Right atrium auricular region (tissue), 2 donors: Measurements from ENCODE around the gene SLC22A6. TPM values are rescaled to one million over a fixed set of nuclear protein-coding genes. Genes with fewer than 3 reads are reported as not detected.

Source experiments
- DNase-seq: peaks from one replicate; pipeline ENCODE4 v3.0.0-alpha.2; 2019; ENCODE audit warnings: low spot score
- H3K27ac ChIP-seq, 2 donors: fragments of 200-600 bp; sonication (generic); 1 replicate in 1 of 2; 2 replicates in 1 of 2; pipeline ENCODE4 v1.5.1; 2016 to 2019
- H3K27me3 ChIP-seq, 2 donors: fragments of 200-600 bp; sonication (generic); one replicate each; pipeline versions ENCODE4 v1.5.1 to v1.6.0; 2017 to 2019
- H3K36me3 ChIP-seq: fragments of 200-600 bp; sonication (generic); one replicate; pipeline ENCODE4 v1.5.1; 2016
- H3K4me1 ChIP-seq, 2 donors: fragments of 200-600 bp; sonication (generic); one replicate each; pipeline versions ENCODE4 v1.5.1 to v1.6.0; 2017 to 2019
- H3K4me3 ChIP-seq, 2 donors: fragments of 200-600 bp; sonication (generic); 1 replicate in 1 of 2; 2 replicates in 1 of 2; pipeline ENCODE4 v1.5.1; 2017 to 2019; ENCODE audit warnings: mild to moderate bottlenecking in 1 of 2, moderate library complexity in 1 of 2
- H3K9me3 ChIP-seq, 2 donors: fragments of 200-600 bp; sonication (generic); one replicate each; pipeline ENCODE4 v1.5.1; 2019
- CTCF ChIP-seq, 2 donors: fragments of 200-600 bp; sonication (generic); IDR thresholded peaks; one replicate each; pipeline ENCODE4 v1.5.1; 2019; ENCODE audit warnings: antibody characterized with exemption in 2 of 2
- total RNA-seq, 2 donors: library from RNA; depleted of rRNA; stranded (reverse); fragments of >200 nt; gene quantifications; one replicate each; pipeline ENCODE4 v1.1.0, GENCODE V29; 2016

The SLC22A6 gene
- total RNA-seq, 2 donors from 2014 or later: not detected

- H3K4me1 ChIP-seq: no peaks in the 10 kb centered on the region
- H3K36me3 ChIP-seq: no peaks in the 10 kb centered on the region
- no peak overlapping the region for H3K27ac ChIP-seq
- H3K9me3 ChIP-seq: no peaks in the 10 kb centered on the region
- DNase-seq: no peak
- no peaks in the 10 kb centered on the region for H3K27me3 ChIP-seq
- TF ChIP-seq CTCF (IDR thresholded peaks at IDR 0.05): no peak
- no peak overlapping the region for H3K4me3 ChIP-seq
Observed at GRCh38 chr11:62983536-62984199, 1.1 kb downstream of the SLC22A6 start.

- Histone ChIP-seq H3K27me3 (no peaks in the 10 kb centered on the region), H3K4me3 (no peak overlapping the region), H3K4me1 (no peaks in the 10 kb centered on the region), H3K9me3 (no peaks in the 10 kb centered on the region), H3K36me3 (no peaks in the 10 kb centered on the region), H3K27ac (no peak overlapping the region)
- DNase-seq: no peak
- no peak for TF ChIP-seq CTCF (IDR thresholded peaks at IDR 0.05)
Observed at GRCh38 chr11:62981743-62982142, 3.0 kb downstream of the SLC22A6 start.

- no peak for TF ChIP-seq CTCF (IDR thresholded peaks at IDR 0.05)
- H3K9me3 ChIP-seq: no peaks in the 10 kb centered on the region
Observed at GRCh38 chr11:62980133-62980760, 4.5 kb downstream of the SLC22A6 start.

GRCh38 chr11:62976109-62976508, 8.7 kb downstream of the SLC22A6 start:
- H3K27me3 ChIP-seq: no peaks in the 10 kb centered on the region
- no peak for DNase-seq
- no peaks in the 10 kb centered on the region for H3K36me3 ChIP-seq
- no peak for TF ChIP-seq CTCF (IDR thresholded peaks at IDR 0.05)
- H3K4me3 ChIP-seq: no peak overlapping the region
- no peaks in the 10 kb centered on the region for H3K9me3 ChIP-seq
- peaks cover 0 to 10% of the 10 kb centered on the region in 2 donors for H3K4me1 ChIP-seq
- no peak overlapping the region for H3K27ac ChIP-seq

More at GRCh38 chr11:62980133-62980760, 4.5 kb downstream of the SLC22A6 start:
- Histone ChIP-seq H3K36me3 (no peaks in the 10 kb centered on the region), H3K4me3 (no peak overlapping the region), H3K27me3 (no peaks in the 10 kb centered on the region), H3K4me1 (peaks cover 0 to 2% of the 10 kb centered on the region in 2 donors), H3K27ac (no peak overlapping the region)
- DNase-seq: no peak

GRCh38 chr11:62974848-62975522, 9.8 kb downstream of the SLC22A6 start:
- peaks cover 0 to 10% of the 10 kb centered on the region in 2 donors for H3K4me1 ChIP-seq
- DNase-seq: no peak
- no peaks in the 10 kb centered on the region for H3K9me3 ChIP-seq
- H3K27me3 ChIP-seq: no peaks in the 10 kb centered on the region
- no peak overlapping the region for H3K4me3 ChIP-seq
- no peaks in the 10 kb centered on the region for H3K36me3 ChIP-seq
- H3K27ac ChIP-seq: no peak overlapping the region
- TF ChIP-seq CTCF (IDR thresholded peaks at IDR 0.05): peak; percentile 17 to 61
